Neural cell (in vitro differentiated cells): ENCODE measurements around the gene DLG2. TPM values are rescaled to one million over a fixed set of nuclear protein-coding genes. Genes with fewer than 3 reads are reported as not detected.

Experiments
- H2AFZ ChIP-seq: fragments of 200-600, 300-800 bp; sonication (generic), shearing (Covaris generic); 2 replicates; pipeline ENCODE4 v1.6.0; 2014; ENCODE audit warnings: low read depth, mild to moderate bottlenecking, antibody characterized with exemption, low read length, moderate library complexity
- H3F3A ChIP-seq: fragments of 200-600 bp; shearing (Covaris generic); 2 replicates; pipeline ENCODE4 v1.6.1; 2016; ENCODE audit warnings: mild to moderate bottlenecking, moderate library complexity, mixed read lengths, antibody characterized with exemption, low read length; ENCODE audit not compliant: insufficient read depth, poor library complexity, severe bottlenecking
- H3K27ac ChIP-seq: fragments of 200-600, 300-800 bp; sonication (generic), shearing (Covaris generic); 2 replicates; pipeline ENCODE4 v1.5.1; 2014; ENCODE audit warnings: mild to moderate bottlenecking, low read length, moderate library complexity
- H3K27me3 ChIP-seq: fragments of 300-800, 200-600 bp; sonication (generic), shearing (Covaris generic); 2 replicates; pipeline ENCODE4 v1.6.0; 2014; ENCODE audit warnings: mild to moderate bottlenecking, low read depth, low read length, moderate library complexity; ENCODE audit not compliant: insufficient read depth
- H3K36me3 ChIP-seq: fragments of 300-800, 200-600 bp; sonication (generic), shearing (Covaris generic); 2 replicates; pipeline ENCODE4 v1.5.1; 2014; ENCODE audit warnings: mild to moderate bottlenecking, antibody characterized with exemption, low read length, moderate library complexity; ENCODE audit not compliant: insufficient read depth
- H3K4me2 ChIP-seq: fragments of 300-800, 200-600 bp; sonication (generic), shearing (Covaris generic); 2 replicates; pipeline ENCODE4 v1.6.0; 2014; ENCODE audit warnings: mild to moderate bottlenecking, low read length
- H3K4me3 ChIP-seq: fragments of 300-800, 200-600 bp; sonication (generic), shearing (Covaris generic); 2 replicates; pipeline ENCODE4 v1.5.1; 2014; ENCODE audit warnings: mild to moderate bottlenecking, low read length, moderate library complexity
- H3K79me2 ChIP-seq: fragments of 200-600 bp; shearing (Covaris generic); replicated peaks from 2 replicates; pipeline ENCODE4 v1.6.0; 2014; ENCODE audit warnings: mild to moderate bottlenecking, low read length, moderate library complexity; ENCODE audit not compliant: insufficient read depth
- H3K9ac ChIP-seq: fragments of 300-800, 200-600 bp; sonication (generic), shearing (Covaris generic); 2 replicates; pipeline ENCODE4 v1.6.1; 2016; ENCODE audit warnings: mild to moderate bottlenecking, low read length, mixed read lengths
- H3K9me2 ChIP-seq: fragments of 200-600 bp; shearing (Covaris generic); 2 replicates; pipeline ENCODE4 v1.6.1; 2016; ENCODE audit warnings: mild to moderate bottlenecking, low read length, mixed read lengths; ENCODE audit not compliant: insufficient read depth
- H3K9me3 ChIP-seq: fragments of 200-600, 300-800 bp; sonication (generic), shearing (Covaris generic); 2 replicates; pipeline ENCODE4 v1.6.1; 2016; ENCODE audit warnings: mild to moderate bottlenecking, mixed run types, low read length, moderate library complexity, mixed read lengths
- H4K20me1 ChIP-seq: fragments of 200-600 bp; shearing (Covaris generic); 2 replicates; pipeline ENCODE4 v1.6.1; 2016; ENCODE audit warnings: mild to moderate bottlenecking, mixed run types; ENCODE audit not compliant: insufficient read depth
- EP300 ChIP-seq: fragments of 450-650 bp; conservative IDR thresholded peaks from 2 replicates; pipeline ENCODE4 v1.6.1; 2014; ENCODE audit warnings: antibody characterized with exemption, mild to moderate bottlenecking, moderate library complexity; ENCODE audit not compliant: poor library complexity, severe bottlenecking
- EZH2 ChIP-seq: fragments of 200-600, 300-800 bp; shearing (Covaris generic), sonication (generic); IDR thresholded peaks from 2 replicates; pipeline ENCODE4 v1.6.1; 2014; ENCODE audit warnings: antibody characterized with exemption, low read length, borderline replicate concordance, mild to moderate bottlenecking; ENCODE audit not compliant: insufficient read depth, poor library complexity, severe bottlenecking
- MXI1 ChIP-seq: fragments of 450-650 bp; conservative IDR thresholded peaks from 2 replicates; pipeline ENCODE4 v1.6.1; 2014; ENCODE audit warnings: antibody characterized with exemption, mild to moderate bottlenecking; ENCODE audit not compliant: poor library complexity, severe bottlenecking
- POLR2AphosphoS5 ChIP-seq: IDR thresholded peaks from 2 replicates; pipeline ENCODE4 v1.6.1; 2012
- RAD21 ChIP-seq: fragments of 450-650 bp; conservative IDR thresholded peaks from 2 replicates; pipeline ENCODE4 v1.6.1; 2014; ENCODE audit warnings: antibody characterized with exemption, mild to moderate bottlenecking, moderate library complexity
- SMC3 ChIP-seq: fragments of 450-650 bp; conservative IDR thresholded peaks from 2 replicates; pipeline ENCODE4 v1.6.1; 2014; ENCODE audit warnings: antibody characterized with exemption, mild to moderate bottlenecking, moderate library complexity; ENCODE audit not compliant: poor library complexity
- TAF1 ChIP-seq: IDR thresholded peaks from 2 replicates; pipeline ENCODE4 v1.6.1; 2012; ENCODE audit warnings: low read depth
- polyA plus RNA-seq: library from polyadenylated mRNA; depleted of rRNA; stranded (reverse); fragments of >200 nt; gene quantifications from 2 replicates; pipeline ENCODE4 v1.2.3, GENCODE V29; 2014
- TF ChIP-seq, protein P1 (sequence below): fragments of 450-650 bp; IDR thresholded peaks from 2 replicates; pipeline ENCODE4 v1.5.1; 2014; ENCODE audit warnings: antibody characterized with exemption, mild to moderate bottlenecking, moderate library complexity; ENCODE audit not compliant: poor library complexity, severe bottlenecking
- TF ChIP-seq, protein P2 (sequence below): IDR thresholded peaks from 2 replicates; pipeline ENCODE4 v1.6.1; 2012; ENCODE audit warnings: borderline replicate concordance

Gene DLG2
- polyA plus RNA-seq, 1 donor from 2014 or later: 179 TPM

DNA sequence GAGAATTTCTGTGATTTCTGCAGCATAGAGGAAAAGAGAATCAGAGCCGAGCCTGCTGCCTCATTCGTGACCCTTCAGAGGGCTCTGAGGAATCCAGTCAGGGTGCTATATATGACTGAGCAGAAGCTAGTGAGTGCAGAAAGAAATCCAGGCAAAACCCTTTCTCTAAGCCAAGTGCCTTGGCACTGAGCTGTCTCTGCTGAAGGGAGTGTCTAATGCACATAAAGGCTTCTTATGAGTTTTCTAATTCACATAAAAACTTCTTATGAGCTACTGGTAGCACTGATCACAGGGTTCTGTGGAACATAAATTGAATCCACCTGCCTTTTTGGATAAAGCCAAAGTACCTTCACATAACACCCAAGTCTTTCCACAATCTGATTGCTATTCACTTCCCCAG is 1555.3 kb downstream of the DLG2 start:
- no peaks in the 10 kb centered on the region for H3F3A ChIP-seq
- no peak overlapping the region for H2AFZ ChIP-seq
- no peaks in the 10 kb centered on the region for H3K79me2 ChIP-seq
- H3K9ac ChIP-seq: no peak overlapping the region
- H3K27ac ChIP-seq: no peak overlapping the region
- H3K4me3 ChIP-seq: no peak overlapping the region
- TF ChIP-seq EP300 (no peak), MXI1 (no peak), TAF1 (no peak), SMC3 (no peak), RAD21 (no peak), EZH2 (no peak), POLR2AphosphoS5 (no peak)
- TF ChIP-seq, protein P1, sequence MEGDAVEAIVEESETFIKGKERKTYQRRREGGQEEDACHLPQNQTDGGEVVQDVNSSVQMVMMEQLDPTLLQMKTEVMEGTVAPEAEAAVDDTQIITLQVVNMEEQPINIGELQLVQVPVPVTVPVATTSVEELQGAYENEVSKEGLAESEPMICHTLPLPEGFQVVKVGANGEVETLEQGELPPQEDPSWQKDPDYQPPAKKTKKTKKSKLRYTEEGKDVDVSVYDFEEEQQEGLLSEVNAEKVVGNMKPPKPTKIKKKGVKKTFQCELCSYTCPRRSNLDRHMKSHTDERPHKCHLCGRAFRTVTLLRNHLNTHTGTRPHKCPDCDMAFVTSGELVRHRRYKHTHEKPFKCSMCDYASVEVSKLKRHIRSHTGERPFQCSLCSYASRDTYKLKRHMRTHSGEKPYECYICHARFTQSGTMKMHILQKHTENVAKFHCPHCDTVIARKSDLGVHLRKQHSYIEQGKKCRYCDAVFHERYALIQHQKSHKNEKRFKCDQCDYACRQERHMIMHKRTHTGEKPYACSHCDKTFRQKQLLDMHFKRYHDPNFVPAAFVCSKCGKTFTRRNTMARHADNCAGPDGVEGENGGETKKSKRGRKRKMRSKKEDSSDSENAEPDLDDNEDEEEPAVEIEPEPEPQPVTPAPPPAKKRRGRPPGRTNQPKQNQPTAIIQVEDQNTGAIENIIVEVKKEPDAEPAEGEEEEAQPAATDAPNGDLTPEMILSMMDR: no peak
- TF ChIP-seq, protein P2, sequence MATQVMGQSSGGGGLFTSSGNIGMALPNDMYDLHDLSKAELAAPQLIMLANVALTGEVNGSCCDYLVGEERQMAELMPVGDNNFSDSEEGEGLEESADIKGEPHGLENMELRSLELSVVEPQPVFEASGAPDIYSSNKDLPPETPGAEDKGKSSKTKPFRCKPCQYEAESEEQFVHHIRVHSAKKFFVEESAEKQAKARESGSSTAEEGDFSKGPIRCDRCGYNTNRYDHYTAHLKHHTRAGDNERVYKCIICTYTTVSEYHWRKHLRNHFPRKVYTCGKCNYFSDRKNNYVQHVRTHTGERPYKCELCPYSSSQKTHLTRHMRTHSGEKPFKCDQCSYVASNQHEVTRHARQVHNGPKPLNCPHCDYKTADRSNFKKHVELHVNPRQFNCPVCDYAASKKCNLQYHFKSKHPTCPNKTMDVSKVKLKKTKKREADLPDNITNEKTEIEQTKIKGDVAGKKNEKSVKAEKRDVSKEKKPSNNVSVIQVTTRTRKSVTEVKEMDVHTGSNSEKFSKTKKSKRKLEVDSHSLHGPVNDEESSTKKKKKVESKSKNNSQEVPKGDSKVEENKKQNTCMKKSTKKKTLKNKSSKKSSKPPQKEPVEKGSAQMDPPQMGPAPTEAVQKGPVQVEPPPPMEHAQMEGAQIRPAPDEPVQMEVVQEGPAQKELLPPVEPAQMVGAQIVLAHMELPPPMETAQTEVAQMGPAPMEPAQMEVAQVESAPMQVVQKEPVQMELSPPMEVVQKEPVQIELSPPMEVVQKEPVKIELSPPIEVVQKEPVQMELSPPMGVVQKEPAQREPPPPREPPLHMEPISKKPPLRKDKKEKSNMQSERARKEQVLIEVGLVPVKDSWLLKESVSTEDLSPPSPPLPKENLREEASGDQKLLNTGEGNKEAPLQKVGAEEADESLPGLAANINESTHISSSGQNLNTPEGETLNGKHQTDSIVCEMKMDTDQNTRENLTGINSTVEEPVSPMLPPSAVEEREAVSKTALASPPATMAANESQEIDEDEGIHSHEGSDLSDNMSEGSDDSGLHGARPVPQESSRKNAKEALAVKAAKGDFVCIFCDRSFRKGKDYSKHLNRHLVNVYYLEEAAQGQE: no peak
- H3K9me2 ChIP-seq: no peaks in the 10 kb centered on the region
- no peaks in the 10 kb centered on the region for H3K36me3 ChIP-seq
- no peak overlapping the region for H3K4me2 ChIP-seq
- H3K27me3 ChIP-seq: no peaks in the 10 kb centered on the region
- H4K20me1 ChIP-seq: no peaks in the 10 kb centered on the region
- H3K9me3 ChIP-seq: no peaks in the 10 kb centered on the region

DNA sequence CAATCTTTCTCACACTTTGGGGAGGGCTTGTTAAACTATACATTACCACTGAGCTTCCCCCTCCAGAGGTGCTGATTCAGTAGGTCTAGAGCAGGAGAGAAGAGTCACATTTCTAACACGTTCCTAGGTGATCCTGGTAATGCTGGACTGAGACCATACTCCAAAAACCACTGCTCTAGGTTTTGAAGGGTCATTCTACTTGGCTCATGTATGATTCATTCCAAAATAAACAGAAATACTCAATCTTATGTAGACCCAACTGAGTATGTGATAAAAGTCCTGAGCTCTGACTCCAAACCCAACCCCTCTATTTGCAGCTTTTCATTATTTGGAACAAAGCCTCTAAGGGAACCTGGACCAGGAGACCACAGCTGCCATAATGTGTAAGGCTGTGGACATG is 1558.1 kb downstream of the DLG2 start:
- Histone ChIP-seq H3K27ac (no peak overlapping the region), H3K4me2 (no peak overlapping the region), H3K79me2 (no peaks in the 10 kb centered on the region), H3K36me3 (no peaks in the 10 kb centered on the region), H3K27me3 (no peaks in the 10 kb centered on the region), H2AFZ (no peak overlapping the region), H4K20me1 (no peaks in the 10 kb centered on the region), H3K9ac (no peak overlapping the region), H3K4me3 (no peak overlapping the region), H3F3A (no peaks in the 10 kb centered on the region), H3K9me3 (no peaks in the 10 kb centered on the region), H3K9me2 (no peaks in the 10 kb centered on the region)
- TF ChIP-seq MXI1 (no peak), RAD21 (no peak), SMC3 (no peak), EZH2 (no peak), EP300 (no peak), TAF1 (no peak), POLR2AphosphoS5 (no peak)
- TF ChIP-seq, protein P2: no peak
- TF ChIP-seq, protein P1: no peak
